HEK293T (cell line): ENCODE data around the gene TEN1.
A peak's percentile ranks its signal among the peaks of the same experiment; 100 is the strongest.

Experiments
- CTCF ChIA-PET: fragments of 350-600 bp; formaldehyde crosslinking; extraction: SDS; loops from one replicate; lab custom pipeline; 2021; ENCODE audit warnings: antibody characterized with exemption, inconsistent platforms; lab: Yijun Ruan, JAX
- POLR2A ChIA-PET: fragments of 350-600 bp; formaldehyde crosslinking; extraction: SDS; loops from one replicate; lab custom pipeline; 2020; ENCODE audit warnings: antibody characterized with exemption, inconsistent platforms; lab: Yijun Ruan, JAX
- DNase-seq: peaks from one replicate; pipeline ENCODE4 v3.0.0; 2012; ENCODE audit warnings: mixed read lengths; ENCODE audit errors: extremely low spot score
- ARNT ChIP-seq: fragments of 450-650 bp; IDR thresholded peaks from 2 replicates; pipeline ENCODE4 v1.6.1; 2017; ENCODE audit warnings: mild to moderate bottlenecking
- BHLHE40 ChIP-seq: fragments of 450-650 bp; IDR thresholded peaks from 2 replicates; pipeline ENCODE4 v1.6.1; 2016; ENCODE audit warnings: mild to moderate bottlenecking, moderate library complexity, borderline replicate concordance
- CTBP1 ChIP-seq: fragments of 450-650 bp; IDR thresholded peaks from 2 replicates; pipeline ENCODE4 v1.6.1; 2016; ENCODE audit warnings: borderline replicate concordance
- ELF4 ChIP-seq: fragments of 450-650 bp; IDR thresholded peaks from 2 replicates; pipeline ENCODE4 v1.6.1; 2017; ENCODE audit warnings: antibody characterized with exemption
- FOXA1 ChIP-seq: fragments of 450-650 bp; IDR thresholded peaks from 2 replicates; pipeline ENCODE4 v1.6.1; 2016; ENCODE audit warnings: mild to moderate bottlenecking
- FOXK2 ChIP-seq: fragments of 450-650 bp; IDR thresholded peaks from 2 replicates; pipeline ENCODE4 v1.6.1; 2016; ENCODE audit warnings: mild to moderate bottlenecking
- FOXM1 ChIP-seq: fragments of 450-650 bp; IDR thresholded peaks from 2 replicates; pipeline ENCODE4 v1.6.1; 2017; ENCODE audit warnings: mild to moderate bottlenecking, borderline replicate concordance
- HDGF ChIP-seq: fragments of 450-650 bp; IDR thresholded peaks from 2 replicates; pipeline ENCODE4 v1.6.1; 2017; ENCODE audit warnings: antibody characterized with exemption, borderline replicate concordance
- L3MBTL2 ChIP-seq: fragments of 450-650 bp; conservative IDR thresholded peaks from 2 replicates; pipeline ENCODE4 v1.6.1; 2016; ENCODE audit warnings: mild to moderate bottlenecking
- LEF1 ChIP-seq: fragments of 450-650 bp; IDR thresholded peaks from 2 replicates; pipeline ENCODE4 v1.6.1; 2017; ENCODE audit warnings: mild to moderate bottlenecking, borderline replicate concordance
- NFRKB ChIP-seq: fragments of 450-650 bp; IDR thresholded peaks from 2 replicates; pipeline ENCODE4 v1.6.1; 2016; ENCODE audit warnings: mild to moderate bottlenecking, moderate library complexity
- PKNOX1 ChIP-seq: fragments of 450-650 bp; IDR thresholded peaks from 2 replicates; pipeline ENCODE4 v1.6.1; 2016
- SP1 ChIP-seq: fragments of 450-650 bp; IDR thresholded peaks from 2 replicates; pipeline ENCODE4 v1.6.1; 2017
- SUZ12 ChIP-seq: fragments of 450-650 bp; IDR thresholded peaks from 2 replicates; pipeline ENCODE4 v1.6.1; 2016; ENCODE audit warnings: mild to moderate bottlenecking
- TARDBP ChIP-seq: fragments of 450-650 bp; IDR thresholded peaks from 2 replicates; pipeline ENCODE4 v1.6.1; 2016
- ZNF384 ChIP-seq: fragments of 450-650 bp; IDR thresholded peaks from 2 replicates; pipeline ENCODE4 v1.6.1; 2016

The TEN1 gene

GRCh38 chr17:76005263-76006149, 26.5 kb downstream of the TEN1 start:
- ChIA-PET CTCF (interaction anchor here (0.6 to 3.5 kb wide), 12 partner anchors 8 to 150 kb away, joined by 3 to 22 read pairs (median 5); partner anchors contain the start of genes MRPL38 and WBP2), POLR2A (interaction anchor here (0.7 to 2.6 kb wide), 4 partner anchors 9 to 226 kb away, joined by 3 to 22 read pairs (median 4); partner anchors contain the start of gene MRPL38)
- no peak for TF ChIP-seq ARNT
- TF ChIP-seq BHLHE40 = no peak
- TF ChIP-seq LEF1 = no peak
- TF ChIP-seq TARDBP = no peak
- TF ChIP-seq L3MBTL2 = no peak
- no peak for TF ChIP-seq PKNOX1
- no peak for TF ChIP-seq SUZ12
- TF ChIP-seq ZNF384 = no peak
- TF ChIP-seq FOXA1 = no peak
- TF ChIP-seq SP1 = no peak
- TF ChIP-seq FOXK2 = no peak
- no peak for TF ChIP-seq CTBP1
- no peak for TF ChIP-seq FOXM1
- no peak for TF ChIP-seq HDGF
- no peak for TF ChIP-seq ELF4
- no peak for TF ChIP-seq NFRKB
- peak; percentile 83 for DNase-seq

- DNase-seq = no peak
- POLR2A ChIA-PET = interaction anchor here (0.6 kb wide), 2 partner anchors 22 to 109 kb away, joined by 3 read pairs; no protein-coding TSS in a partner anchor
- CTCF ChIA-PET = interaction anchor here (0.6 to 3.5 kb wide), 4 partner anchors 18 to 224 kb away, joined by 3 to 22 read pairs (median 4); partner anchors contain the start of gene MRPL38
- TF ChIP-seq FOXA1 (no peak), PKNOX1 (no peak), LEF1 (no peak), BHLHE40 (no peak), HDGF (no peak), TARDBP (no peak), NFRKB (no peak), FOXM1 (no peak), FOXK2 (no peak), CTBP1 (no peak), ELF4 (no peak), SP1 (no peak), SUZ12 (no peak), ARNT (no peak), ZNF384 (no peak), L3MBTL2 (no peak)
Observed at GRCh38 chr17:76007131-76007849, 28.2 kb downstream of the TEN1 start.

- CTCF ChIA-PET = interaction anchor here (0.7 to 3.5 kb wide), 3 partner anchors 18 to 103 kb away, joined by 3 to 22 read pairs (median 4); partner anchors contain the start of gene MRPL38
- TF ChIP-seq L3MBTL2 (no peak), ZNF384 (no peak), FOXK2 (no peak), TARDBP (no peak), FOXM1 (no peak)
- POLR2A ChIA-PET = interaction anchor here (0.6 kb wide), 1 partner anchor 110 kb away, joined by 3 read pairs; no protein-coding TSS in a partner anchor
- no peak for DNase-seq
Observed at GRCh38 chr17:76007850-76008165, 28.8 kb downstream of the TEN1 start.

GRCh38 chr17:76008208-76008607, 29.2 kb downstream of the TEN1 start:
- ChIA-PET POLR2A (interaction anchor here (0.6 kb wide), 1 partner anchor 110 kb away, joined by 3 read pairs; no protein-coding TSS in a partner anchor), CTCF (interaction anchor here (0.7 to 4.2 kb wide), 4 partner anchors 7 to 103 kb away, joined by 3 to 22 read pairs (median 13); partner anchors contain the start of genes CDK3 and MRPL38)
- TF ChIP-seq NFRKB = no peak
- TF ChIP-seq FOXA1 = no peak
- no peak for TF ChIP-seq SUZ12
- TF ChIP-seq PKNOX1 = no peak
- TF ChIP-seq SP1 = no peak
- no peak for TF ChIP-seq ARNT
- no peak for TF ChIP-seq HDGF
- TF ChIP-seq TARDBP = no peak
- no peak for TF ChIP-seq LEF1
- TF ChIP-seq FOXK2 = no peak
- TF ChIP-seq ZNF384 = no peak
- no peak for DNase-seq

GRCh38 chr17:76008630-76009425, 29.8 kb downstream of the TEN1 start:
- POLR2A ChIA-PET = no interaction called here
- no peak for TF ChIP-seq CTBP1
- no peak for TF ChIP-seq TARDBP
- TF ChIP-seq BHLHE40 = no peak
- TF ChIP-seq SUZ12 = no peak
- no peak for TF ChIP-seq ARNT
- TF ChIP-seq L3MBTL2 = no peak
- no peak for TF ChIP-seq ELF4
- TF ChIP-seq HDGF = no peak
- no peak for TF ChIP-seq FOXK2
- TF ChIP-seq LEF1 = no peak
- TF ChIP-seq SP1 = no peak
- TF ChIP-seq ZNF384 = no peak
- no peak for TF ChIP-seq NFRKB
- TF ChIP-seq FOXA1 = no peak
- no peak for TF ChIP-seq FOXM1
- no peak for TF ChIP-seq PKNOX1
- CTCF ChIA-PET = interaction anchor here (4.2 kb wide), 1 partner anchor 7 kb away, joined by 22 read pairs; the partner anchor contains the start of gene CDK3
- no peak for DNase-seq
